H1 (cell line): ENCODE results near the gene MRC2. TPM values are rescaled to one million over a fixed set of nuclear protein-coding genes. Genes with fewer than 3 reads are reported as not detected.

ENCODE experiments used
- CTCF ChIA-PET: fragments of 300-600 bp; sonication (Branson Sonifier 250); formaldehyde crosslinking; loops from one replicate; lab custom pipeline; 2021; ENCODE audit not compliant: partially characterized antibody; lab: Charles Lee
- POLR2A ChIA-PET: fragments of 300-600 bp; sonication (Branson Sonifier 250); formaldehyde crosslinking; loops from one replicate; lab custom pipeline; 2021; ENCODE audit warnings: inconsistent platforms; ENCODE audit not compliant: partially characterized antibody; lab: Charles Lee
- DNase-seq, 2 experiments: peaks; one replicate each; pipeline versions ENCODE4 v3.0.0 to v3.0.0-alpha.2; 2010 to 2022; ENCODE audit warnings: low spot score in 2 of 2, low read depth in 1 of 2, mixed read lengths in 1 of 2
- FAIRE-seq: peaks from 2 replicates; lab custom pipeline; 2011; peaks lifted over from hg19 to GRCh38; lab: Jason Lieb, UNC
- H2AFZ ChIP-seq: 2 replicates; pipeline ENCODE4 v1.8.1; 2012; ENCODE audit warnings: low read length, inconsistent platforms
- H2AK5ac ChIP-seq: 2 replicates; pipeline ENCODE4 v1.6.1; 2013; ENCODE audit warnings: low read depth, low read length
- H2BK120ac ChIP-seq: replicated peaks from 2 replicates; pipeline ENCODE3; 2013; ENCODE audit warnings: low read depth, low read length, inconsistent platforms
- H2BK12ac ChIP-seq: 2 replicates; pipeline ENCODE4 v1.6.1; 2013; ENCODE audit warnings: low read depth, low read length
- H2BK15ac ChIP-seq: 2 replicates; pipeline ENCODE4 v1.6.1; 2013; ENCODE audit warnings: low read length
- H2BK20ac ChIP-seq: 2 replicates; pipeline ENCODE4 v1.6.1; 2013; ENCODE audit warnings: low read length
- H2BK5ac ChIP-seq: 2 replicates; pipeline ENCODE4 v1.6.1; 2013; ENCODE audit warnings: low read depth, low read length
- H3K14ac ChIP-seq: 2 replicates; pipeline ENCODE4 v1.6.1; 2013; ENCODE audit warnings: inconsistent platforms; ENCODE audit not compliant: insufficient read length
- H3K18ac ChIP-seq: 2 replicates; pipeline ENCODE4 v1.6.1; 2013; ENCODE audit warnings: low read length; ENCODE audit errors: extremely low read depth
- H3K23ac ChIP-seq: 2 replicates; pipeline ENCODE4 v1.6.1; 2013; ENCODE audit warnings: inconsistent platforms; ENCODE audit not compliant: insufficient read length
- H3K23me2 ChIP-seq: 2 replicates; pipeline ENCODE4 v1.6.1; 2013; ENCODE audit warnings: low read depth, low read length
- H3K27ac ChIP-seq: 2 replicates; pipeline ENCODE4 v1.6.1; 2011; ENCODE audit warnings: low read depth, low read length, inconsistent platforms
- H3K27me3 ChIP-seq, 4 experiments: replicated peaks in 1 of 4; 1 replicate in 1 of 4; 2 replicates in 3 of 4; pipeline versions ENCODE4 v1.6.1 to v1.8.1; 2011 to 2013; ENCODE audit warnings: low read length in 3 of 4, mild to moderate bottlenecking in 3 of 4, inconsistent platforms in 2 of 4, mixed read lengths in 2 of 4, moderate library complexity in 1 of 4; ENCODE audit not compliant: control insufficient read depth in 3 of 4, insufficient read depth in 3 of 4; ENCODE audit errors: extremely low read depth in 1 of 4
- H3K36me3 ChIP-seq, 4 experiments: 2 replicates each; pipeline versions ENCODE4 v1.6.1 to v1.8.1; 2011 to 2013; ENCODE audit warnings: mild to moderate bottlenecking in 4 of 4, low read length in 3 of 4, moderate library complexity in 2 of 4, control low read depth in 1 of 4, inconsistent platforms in 1 of 4; ENCODE audit not compliant: insufficient read depth in 4 of 4, control insufficient read depth in 2 of 4
- H3K4ac ChIP-seq: replicated peaks from 2 replicates; pipeline ENCODE3; 2013; ENCODE audit warnings: low read length, low read depth, mixed read lengths, inconsistent platforms; ENCODE audit not compliant: insufficient read length
- H3K4me1 ChIP-seq, 4 experiments: replicated peaks in 1 of 4; 1 replicate in 1 of 4; 2 replicates in 3 of 4; pipeline versions ENCODE4 v1.6.1 to v1.8.1; 2011 to 2013; ENCODE audit warnings: low read length in 3 of 4, inconsistent platforms in 2 of 4, mixed read lengths in 1 of 4; ENCODE audit not compliant: insufficient read depth in 4 of 4, control insufficient read depth in 3 of 4
- H3K4me2 ChIP-seq, 2 experiments: 2 replicates each; pipeline versions ENCODE4 v1.6.1 to v1.8.1; 2011 to 2013; ENCODE audit warnings: low read depth in 2 of 2, low read length in 2 of 2, control low read depth in 1 of 2, inconsistent platforms in 1 of 2, mild to moderate bottlenecking in 1 of 2; ENCODE audit not compliant: insufficient read depth in 1 of 2
- H3K4me3 ChIP-seq, 4 experiments: fragments of 200-600, 300-600 bp in 1 of 4; sonication (generic), shearing (Covaris generic), sonication (Bioruptor Twin) in 1 of 4; 2 replicates each; pipeline versions ENCODE4 v1.5.1 to v1.8.1; 2011 to 2016; ENCODE audit warnings: low read length in 4 of 4, low read depth in 3 of 4, control low read depth in 2 of 4, inconsistent platforms in 2 of 4, mild to moderate bottlenecking in 2 of 4, mixed read lengths in 1 of 4, moderate library complexity in 1 of 4; ENCODE audit not compliant: insufficient read depth in 2 of 4; ENCODE audit errors: extremely low read depth in 1 of 4
- H3K56ac ChIP-seq: replicated peaks from 2 replicates; pipeline ENCODE3; 2013; ENCODE audit warnings: low read depth, mild to moderate bottlenecking, mixed read lengths, low read length, inconsistent platforms; ENCODE audit not compliant: insufficient read length
- H3K79me1 ChIP-seq: 2 replicates; pipeline ENCODE4 v1.6.1; 2013; ENCODE audit warnings: low read depth, low read length, control low read depth
- H3K79me2 ChIP-seq, 2 experiments: 2 replicates each; pipeline versions ENCODE4 v1.6.1 to v1.8.1; 2012 to 2013; ENCODE audit warnings: low read length in 2 of 2, mild to moderate bottlenecking in 2 of 2, inconsistent platforms in 1 of 2; ENCODE audit not compliant: insufficient read depth in 2 of 2, control insufficient read depth in 1 of 2
- H3K9ac ChIP-seq, 4 experiments: replicated peaks in 1 of 4; 1 replicate in 1 of 4; 2 replicates in 3 of 4; pipeline versions ENCODE4 v1.6.1 to v1.8.1; 2011 to 2013; ENCODE audit warnings: low read depth in 3 of 4, low read length in 3 of 4, control low read depth in 2 of 4, mild to moderate bottlenecking in 2 of 4, moderate library complexity in 2 of 4, inconsistent platforms in 1 of 4; ENCODE audit errors: extremely low read depth in 1 of 4
- H3K9me3 ChIP-seq, 2 experiments: 2 replicates each; pipeline versions ENCODE4 v1.6.1 to v1.8.1; 2012 to 2013; ENCODE audit warnings: mild to moderate bottlenecking in 2 of 2, moderate library complexity in 2 of 2, control low read depth in 1 of 2, inconsistent platforms in 1 of 2, low read depth in 1 of 2, low read length in 1 of 2, mixed read lengths in 1 of 2; ENCODE audit not compliant: insufficient read depth in 2 of 2
- H4K20me1 ChIP-seq, 2 experiments: replicated peaks in 1 of 2; 2 replicates each; pipeline versions ENCODE3 to v1.8.1; 2011 to 2013; ENCODE audit warnings: inconsistent platforms in 2 of 2, low read length in 2 of 2, mild to moderate bottlenecking in 1 of 2; ENCODE audit not compliant: insufficient read depth in 2 of 2, control insufficient read depth in 1 of 2
- H4K5ac ChIP-seq: 2 replicates; pipeline ENCODE4 v1.6.1; 2013; ENCODE audit warnings: low read length, low read depth, mixed read lengths, inconsistent platforms; ENCODE audit not compliant: insufficient read length
- H4K8ac ChIP-seq: 2 replicates; pipeline ENCODE4 v1.8.0; 2013; ENCODE audit warnings: mild to moderate bottlenecking, moderate library complexity, low read length, inconsistent platforms; ENCODE audit not compliant: insufficient read depth; ENCODE audit errors: extremely low read depth
- H4K91ac ChIP-seq: replicated peaks from 2 replicates; pipeline ENCODE3; 2013; ENCODE audit warnings: low read length, mixed read lengths, inconsistent platforms; ENCODE audit not compliant: insufficient read length
- ASH2L ChIP-seq: fragments of 200-600, 300-600 bp; sonication (generic); IDR thresholded peaks from one replicate; pipeline ENCODE4 v1.7.1; 2017; ENCODE audit warnings: low read length
- BRCA1 ChIP-seq: IDR thresholded peaks from 2 replicates; pipeline ENCODE4 v1.6.1; 2012; ENCODE audit warnings: low read depth, low read length, improper control_type of control experiment
- JUND ChIP-seq: IDR thresholded peaks from 2 replicates; pipeline ENCODE4 v1.6.1; 2011; ENCODE audit warnings: mild to moderate bottlenecking, improper control_type of control experiment, low read length
- MAFK ChIP-seq: IDR thresholded peaks from 2 replicates; pipeline ENCODE4 v1.6.1; 2012; ENCODE audit warnings: low read depth, mild to moderate bottlenecking, improper control_type of control experiment, low read length
- POLR2AphosphoS5 ChIP-seq: IDR thresholded peaks from 2 replicates; pipeline ENCODE4 v1.6.1; 2011; ENCODE audit warnings: low read depth, low read length
- SIX5 ChIP-seq: IDR thresholded peaks from 2 replicates; pipeline ENCODE4 v1.6.1; 2011; ENCODE audit warnings: mild to moderate bottlenecking, low read depth, low read length
- TAF1 ChIP-seq: IDR thresholded peaks from 2 replicates; pipeline ENCODE4 v1.6.1; 2011; ENCODE audit warnings: mild to moderate bottlenecking, low read depth, low read length
- TBP ChIP-seq: IDR thresholded peaks from 2 replicates; pipeline ENCODE4 v1.6.1; 2011; ENCODE audit warnings: low read depth, low read length, improper control_type of control experiment
- ZNF274 ChIP-seq: IDR thresholded peaks from 2 replicates; pipeline ENCODE4 v1.7.0; 2012; ENCODE audit warnings: low read length, borderline replicate concordance; ENCODE audit errors: extremely low read depth
- WGBS, 2 experiments: shearing (Covaris generic) in 1 of 2; methylation state at CpG; one replicate each; pipeline versions ENCODE4 v1.1.6 to v1.1.7; 2013 to 2015; ENCODE audit warnings: low lambda C conversion rate in 2 of 2, mixed read lengths in 2 of 2, inconsistent platforms in 1 of 2, low coverage in 1 of 2, missing lambda C conversion rate in 1 of 2; ENCODE audit not compliant: insufficient replicate concordance in 2 of 2, insufficient coverage in 1 of 2, insufficient read length in 1 of 2; ENCODE audit errors: extremely low coverage in 1 of 2, missing lambda C conversion rate in 1 of 2; 5-methylcytosine and 5-hydroxymethylcytosine counted together
- polyA plus RNA-seq, 7 experiments: library from polyadenylated mRNA; depleted of rRNA in 3 of 7; stranded (reverse) in 5 of 7; unstranded in 2 of 7; fragments of >200 nt in 5 of 7; fragments of 200-250 nt in 2 of 7; gene quantifications; 1 replicate in 5 of 7; 2 replicates in 1 of 7; 4 replicates in 1 of 7; pipeline versions ENCODE4 v1.2.1 to v1.2.3, GENCODE V29; 2011 to 2013; ENCODE audit warnings: missing spikeins in 2 of 7, mixed read lengths in 2 of 7
- total RNA-seq: library from RNA; stranded (reverse); fragmentation: NEBNext Ultra II Directional; extraction: Animal tissue kit (Norgen Biotek cat#: 25700); gene quantifications from 2 replicates; pipeline ENCODE4 v1.2.1, GENCODE V29; 2021
- TF ChIP-seq, protein P1 (sequence below): IDR thresholded peaks from 2 replicates; pipeline ENCODE4 v1.6.1; 2011; ENCODE audit warnings: low read depth, mild to moderate bottlenecking, low read length; ENCODE audit not compliant: insufficient read depth

Gene MRC2
- total and polyA plus RNA-seq, 2 of the 8 experiments (the other 6 are each of a cell fraction or from before 2014, with no cell fraction given): 7.0 to 24.2 TPM

DNA sequence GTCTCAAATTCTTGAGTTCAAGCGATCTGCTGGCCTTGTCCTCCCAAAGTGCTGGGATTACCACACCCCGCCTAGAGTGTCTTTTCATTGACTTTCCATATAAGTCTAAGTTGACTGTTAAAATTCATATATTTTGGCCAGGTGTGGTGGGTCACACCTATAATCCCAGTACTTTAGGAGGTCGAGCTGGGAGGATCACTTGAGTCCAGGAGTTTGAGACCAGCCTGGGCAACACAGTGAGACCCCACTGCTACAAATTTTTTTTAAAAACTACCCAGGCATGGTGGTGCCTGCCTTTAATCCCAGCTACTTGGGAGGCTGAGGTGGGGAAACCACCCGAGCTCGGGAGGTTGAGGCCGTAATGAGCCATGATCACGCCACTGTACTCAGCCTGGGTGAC lies 21.9 kb upstream of the MRC2 start:
- no peak overlapping the region for H3K23ac ChIP-seq
- H3K27ac ChIP-seq: no peak overlapping the region
- no peak overlapping the region for H3K14ac ChIP-seq
- H3K9me3 ChIP-seq: no peaks in the 10 kb centered on the region
- CTCF ChIA-PET: no interaction called here
- H2BK120ac ChIP-seq: no peak overlapping the region
- H3K27me3 ChIP-seq: no peaks in the 10 kb centered on the region
- no peak overlapping the region for H3K18ac ChIP-seq
- FAIRE-seq (no peak), DNase-seq (no peak)
- no peak overlapping the region for H4K91ac ChIP-seq
- POLR2A ChIA-PET: interaction anchor here (1.7 kb wide), 1 partner anchor 14 kb away, joined by 4 read pairs; no protein-coding TSS in a partner anchor
- H3K79me1 ChIP-seq: no peaks in the 10 kb centered on the region
- no peaks in the 10 kb centered on the region for H3K79me2 ChIP-seq
- H3K4me1 ChIP-seq: no peaks in the 10 kb centered on the region
- H3K36me3 ChIP-seq: peaks cover 10 to 71% (median 36%) of the 10 kb centered on the region in 4 experiments
- no peak overlapping the region for H4K5ac ChIP-seq
- H3K9ac ChIP-seq: no peak overlapping the region
- H2BK15ac ChIP-seq: no peak overlapping the region
- peaks cover 0 to 2% of the 10 kb centered on the region in 2 experiments for H4K20me1 ChIP-seq
- no peak overlapping the region for H2BK5ac ChIP-seq
- no peak overlapping the region for H2BK20ac ChIP-seq
- no peak overlapping the region for H2AK5ac ChIP-seq
- no peak overlapping the region for H3K4me3 ChIP-seq
- H4K8ac ChIP-seq: no peak overlapping the region
- H3K4me2 ChIP-seq: no peak overlapping the region
- no peak overlapping the region for H3K56ac ChIP-seq
- H3K4ac ChIP-seq: no peak overlapping the region
- H2BK12ac ChIP-seq: no peak overlapping the region
- no peak overlapping the region for H2AFZ ChIP-seq
- WGBS, 2 experiments: 96% methylated on average over 7 of the region's 7 CpGs; no CpG with 5 or more reads in 1 of the 2 experiments
- no peaks in the 10 kb centered on the region for H3K23me2 ChIP-seq
- TF ChIP-seq TAF1 (no peak), BRCA1 (no peak), POLR2AphosphoS5 (no peak), ZNF274 (no peak), MAFK (no peak), SIX5 (no peak), TBP (no peak), JUND (no peak), ASH2L (no peak)
- TF ChIP-seq, protein P1, sequence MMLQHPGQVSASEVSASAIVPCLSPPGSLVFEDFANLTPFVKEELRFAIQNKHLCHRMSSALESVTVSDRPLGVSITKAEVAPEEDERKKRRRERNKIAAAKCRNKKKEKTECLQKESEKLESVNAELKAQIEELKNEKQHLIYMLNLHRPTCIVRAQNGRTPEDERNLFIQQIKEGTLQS: no peak
